HepG2 (cell line): Measurements from ENCODE around the gene ZNF79. TPM values are rescaled to one million over a fixed set of nuclear protein-coding genes. Genes with fewer than 3 reads are reported as not detected.

ENCODE experiments used
- ADNP ChIP-seq: sonication (generic); formaldehyde crosslinking; IDR thresholded peaks from 2 replicates; pipeline ENCODE4 v1.4.0; 2020; ENCODE audit warnings: missing genetic modification reagents
- ARHGAP35 ChIP-seq: sonication (generic); formaldehyde crosslinking; IDR thresholded peaks from 2 replicates; pipeline ENCODE4 v1.9.0; 2022; ENCODE audit warnings: mild to moderate bottlenecking, inconsistent platforms, moderate library complexity, missing genetic modification reagents, borderline replicate concordance
- CCDC6 ChIP-seq: sonication (generic); formaldehyde crosslinking; IDR thresholded peaks from 2 replicates; pipeline ENCODE4 v1.8.1; 2022; ENCODE audit warnings: mild to moderate bottlenecking, missing genetic modification reagents, moderate library complexity
- CREM ChIP-seq, 2 experiments: sonication (generic) in 1 of 2; formaldehyde crosslinking in 1 of 2; IDR thresholded peaks; 2 replicates each; pipeline versions ENCODE4 v1.4.0 to v1.6.1; 2016 to 2020; ENCODE audit warnings: antibody characterized with exemption in 1 of 2, mild to moderate bottlenecking in 1 of 2, missing genetic modification reagents in 1 of 2
- E2F1 ChIP-seq: sonication (generic); formaldehyde crosslinking; IDR thresholded peaks from 2 replicates; pipeline ENCODE4 v1.5.0; 2020; ENCODE audit warnings: missing genetic modification reagents
- ETV5 ChIP-seq: IDR thresholded peaks from 2 replicates; pipeline ENCODE4 v1.6.1; 2018; ENCODE audit warnings: missing biosample characterization, missing genetic modification reagents, inconsistent platforms, borderline replicate concordance
- GLI4 ChIP-seq: sonication (generic); formaldehyde crosslinking; IDR thresholded peaks from 2 replicates; pipeline ENCODE4 v1.5.1; 2020; ENCODE audit warnings: missing genetic modification reagents, mild to moderate bottlenecking, moderate library complexity, borderline replicate concordance
- HCFC1 ChIP-seq: fragments of 150-350 bp; IDR thresholded peaks from 2 replicates; pipeline ENCODE4 v1.6.1; 2014; ENCODE audit warnings: low read depth, low read length
- HOXA3 ChIP-seq: sonication (generic); formaldehyde crosslinking; IDR thresholded peaks from 2 replicates; pipeline ENCODE4 v1.5.0; 2020; ENCODE audit warnings: missing genetic modification reagents
- KDM3A ChIP-seq: IDR thresholded peaks from 2 replicates; pipeline ENCODE4 v1.6.1; 2018; ENCODE audit warnings: low read depth, missing compliant biosample characterization
- KLF6 ChIP-seq: IDR thresholded peaks from 2 replicates; pipeline ENCODE4 v1.8.0; 2016; ENCODE audit warnings: missing biosample characterization, missing genetic modification reagents
- MEIS1 ChIP-seq: sonication (generic); formaldehyde crosslinking; IDR thresholded peaks from 2 replicates; pipeline ENCODE4 v1.9.0; 2021; ENCODE audit warnings: mild to moderate bottlenecking, missing genetic modification reagents, moderate library complexity, borderline replicate concordance
- MEIS2 ChIP-seq: sonication (generic); formaldehyde crosslinking; IDR thresholded peaks from 2 replicates; pipeline ENCODE4 v1.9.0; 2021; ENCODE audit warnings: mild to moderate bottlenecking, missing genetic modification reagents
- SIN3A ChIP-seq: IDR thresholded peaks from 2 replicates; pipeline ENCODE4 v1.6.1; 2011; ENCODE audit warnings: low read depth, mild to moderate bottlenecking, control low read depth, low read length, borderline replicate concordance
- SMAD3 ChIP-seq: sonication (generic); formaldehyde crosslinking; IDR thresholded peaks from 2 replicates; pipeline ENCODE4 v1.4.0; 2020; ENCODE audit warnings: missing genetic modification reagents
- TEAD3 ChIP-seq: optimal IDR thresholded peaks from 2 replicates; pipeline ENCODE3; 2016; ENCODE audit warnings: borderline replicate concordance
- TGIF2 ChIP-seq: IDR thresholded peaks from 2 replicates; pipeline ENCODE4 v1.6.1; 2016; ENCODE audit warnings: control low read depth, missing compliant biosample characterization
- ZBTB7A ChIP-seq: sonication (generic); formaldehyde crosslinking; IDR thresholded peaks from 2 replicates; pipeline ENCODE4 v1.8.0; 2022; ENCODE audit warnings: mild to moderate bottlenecking, missing genetic modification reagents
- ZNF180 ChIP-seq: sonication (generic); formaldehyde crosslinking; IDR thresholded peaks from 2 replicates; pipeline ENCODE4 v1.4.0; 2020; ENCODE audit warnings: low read depth, missing genetic modification reagents, borderline replicate concordance
- ZNF335 ChIP-seq: sonication (generic); formaldehyde crosslinking; IDR thresholded peaks from 2 replicates; pipeline ENCODE4 v1.4.0; 2020; ENCODE audit warnings: missing genetic modification reagents
- ZNF343 ChIP-seq: sonication (generic); formaldehyde crosslinking; IDR thresholded peaks from 2 replicates; pipeline ENCODE4 v1.4.0; 2020; ENCODE audit warnings: mild to moderate bottlenecking, missing genetic modification reagents
- ZNF451 ChIP-seq: sonication (generic); formaldehyde crosslinking; IDR thresholded peaks from 2 replicates; pipeline ENCODE4 v1.5.0; 2020; ENCODE audit warnings: mild to moderate bottlenecking, missing genetic modification reagents
- ZNF501 ChIP-seq: sonication (generic); formaldehyde crosslinking; IDR thresholded peaks from 2 replicates; pipeline ENCODE4 v1.5.1; 2020; ENCODE audit warnings: mild to moderate bottlenecking, moderate library complexity, missing genetic modification reagents
- ZNF543 ChIP-seq: sonication (generic); formaldehyde crosslinking; IDR thresholded peaks from 2 replicates; pipeline ENCODE4 v1.4.0; 2020; ENCODE audit warnings: mild to moderate bottlenecking, missing genetic modification reagents
- ZNF589 ChIP-seq: sonication (generic); formaldehyde crosslinking; conservative IDR thresholded peaks from 2 replicates; pipeline ENCODE4 v1.8.0; 2022; ENCODE audit warnings: mild to moderate bottlenecking, moderate library complexity, missing genetic modification reagents
- ZNF629 ChIP-seq: sonication (generic); formaldehyde crosslinking; conservative IDR thresholded peaks from 2 replicates; pipeline ENCODE4 v1.5.0; 2020; ENCODE audit warnings: missing genetic modification reagents
- ZNF766 ChIP-seq: sonication (generic); formaldehyde crosslinking; IDR thresholded peaks from 2 replicates; pipeline ENCODE4 v1.5.0; 2020; ENCODE audit warnings: missing genetic modification reagents, borderline replicate concordance
- ZSCAN9 ChIP-seq: IDR thresholded peaks from 2 replicates; pipeline ENCODE4 v1.6.1; 2016; ENCODE audit warnings: borderline replicate concordance
- ZZZ3 ChIP-seq: sonication (generic); formaldehyde crosslinking; IDR thresholded peaks from 2 replicates; pipeline ENCODE4 v1.4.0; 2020; ENCODE audit warnings: missing genetic modification reagents, mild to moderate bottlenecking, borderline replicate concordance
- polyA plus RNA-seq, 8 experiments: library from polyadenylated mRNA; depleted of rRNA in 3 of 8; stranded (reverse) in 7 of 8; unstranded in 1 of 8; fragments of >200 nt; fragmentation: Illumina TruSeq in 4 of 8; extraction: Trizol in 4 of 8; gene quantifications; 2 replicates each; pipeline versions ENCODE4 v1.2.1 to v1.2.3, GENCODE V29; 2011 to 2016; ENCODE audit warnings: low read depth in 4 of 8, missing spikeins in 1 of 8, mixed read lengths in 1 of 8; ENCODE audit not compliant: insufficient read depth in 1 of 8
- total RNA-seq, 5 experiments: library from RNA; depleted of rRNA; stranded (reverse); fragments of >200 nt; fragmentation: Illumina TruSeq; extraction: Trizol; gene quantifications; 2 replicates each; pipeline ENCODE4 v1.2.3, GENCODE V29; 2016; ENCODE audit warnings: low read depth in 1 of 5

ZNF79 gene
- total and polyA plus RNA-seq, 2 of the 13 experiments (the other 11 are each of a cell fraction or from before 2014, with no cell fraction given), result 3.7 to 8.1 TPM

GRCh38 chr9:127423934-127424675 is at the start of gene ZNF79 (continued):
- TF ChIP-seq TGIF2, result 0 out of 2 replicates have a peak, but pooled peaks have one; percentile 9
- TF ChIP-seq CREM (IDR thresholded peaks at IDR 0.05), result peak; percentile 99
- TF ChIP-seq CREM (CRISPR knock-in tag; IDR thresholded peaks at IDR 0.05), result peak; percentile 66
- TF ChIP-seq HOXA3 (CRISPR knock-in tag), result peak; percentile 89
- TF ChIP-seq MEIS2, result 0 out of 2 replicates have a peak, but pooled peaks have one; percentile 10
- 0 out of 2 replicates have a peak, but pooled peaks have one; percentile 55 for TF ChIP-seq KLF6 (CRISPR knock-in tag)
- no peak for TF ChIP-seq ZNF589
- no peak for TF ChIP-seq ADNP (CRISPR knock-in tag)
- peak; percentile 66; the same call in 1 of the 2 replicates for TF ChIP-seq KDM3A
- TF ChIP-seq ZNF501, result peak; percentile 96
- TF ChIP-seq ZNF343 (CRISPR knock-in tag), result 0 out of 2 replicates have a peak, but pooled peaks have one; percentile 43
- TF ChIP-seq ZNF543 (CRISPR knock-in tag), result 0 out of 2 replicates have a peak, but pooled peaks have one; percentile 35
- TF ChIP-seq ZSCAN9 (CRISPR knock-in tag), result 0 out of 2 replicates have a peak, but pooled peaks have one; percentile 46
- TF ChIP-seq ZBTB7A, result no peak
- 0 out of 2 replicates have a peak, but pooled peaks have one; percentile 29 for TF ChIP-seq CCDC6
- TF ChIP-seq ZNF335 (CRISPR knock-in tag), result peak; percentile 85; the same call in 1 of the 2 replicates
- TF ChIP-seq ZNF629, result no peak
- peak; percentile 83 for TF ChIP-seq HCFC1
- TF ChIP-seq ZNF766, result peak; percentile 45; the same call in 1 of the 2 replicates
- peak; percentile 6 for TF ChIP-seq TEAD3
- TF ChIP-seq SMAD3, result peak; percentile 38; the same call in 1 of the 2 replicates
- peak; percentile 83 for TF ChIP-seq SIN3A
- peak; percentile 81; the same call in 1 of the 2 replicates for TF ChIP-seq ZZZ3 (CRISPR knock-in tag)
- 0 out of 2 replicates have a peak, but pooled peaks have one; percentile 48 for TF ChIP-seq ZNF451 (CRISPR knock-in tag)
- TF ChIP-seq GLI4, result no peak
- TF ChIP-seq E2F1 (CRISPR knock-in tag), result peak; percentile 78; the same call in 1 of the 2 replicates
- no peak for TF ChIP-seq ZNF180 (CRISPR knock-in tag)
- no peak; the same call in 1 of the 2 replicates for TF ChIP-seq ETV5 (CRISPR knock-in tag)
- TF ChIP-seq MEIS1 (CRISPR knock-in tag), result no peak; the same call in 1 of the 2 replicates
- TF ChIP-seq ARHGAP35 (CRISPR knock-in tag), result no peak; the same call in 1 of the 2 replicates
